ENCODE data around the gene SLC35B2. TPM values are rescaled to one million over a fixed set of nuclear protein-coding genes. Genes with fewer than 3 reads are reported as not detected.

Gene SLC35B2
- total RNA-seq, 1 donor = 94.1 TPM

GRCh38 chr6:44246663-44247337, 10.5 kb downstream of the SLC35B2 start, which contains the start of gene HSP90AB1:
Gene HSP90AB1, plus strand, starts transcription at chr6:44247101. Its CDS starts 1,529 bp downstream, at chr6:44248630.
- Histone ChIP-seq H3K4me2 (ENCODE audit: insufficient read depth, low read length) (peak within 1 kb of the TSS; percentile 97), H4K20me1 (ENCODE audit: insufficient read depth, low read length) (peaks cover 45% of the 10 kb centered on the region), H2AFZ (ENCODE audit: low read length) (peak within 1 kb of the TSS; percentile 95), H3K27me3 (ENCODE audit: insufficient read depth, low read length) (no peaks in the 10 kb centered on the region), H3K4me1 (ENCODE audit: insufficient read depth, low read length) (peaks cover 26% of the 10 kb centered on the region), H3K4me3 (ENCODE audit: insufficient read depth, low read length) (peak within 1 kb of the TSS; percentile 99), H3K27ac (ENCODE audit: low read depth, low read length) (peak within 1 kb of the TSS; percentile 95), H3K79me2 (ENCODE audit: insufficient read depth, low read length) (peaks cover 48% of the 10 kb centered on the region), H3K9me3 (ENCODE audit: low read depth, low read length) (no peaks in the 10 kb centered on the region), H3K36me3 (ENCODE audit: insufficient read depth, low read length) (peaks cover 33% of the 10 kb centered on the region)
- no peak for TF ChIP-seq CTCF (IDR thresholded peaks at IDR 0.05; ENCODE audit: extremely low read depth, low read depth, low read length)
- DNase-seq (ENCODE audit: insufficient read length, low spot score, missing footprints) = peak; percentile 97

DNA sequence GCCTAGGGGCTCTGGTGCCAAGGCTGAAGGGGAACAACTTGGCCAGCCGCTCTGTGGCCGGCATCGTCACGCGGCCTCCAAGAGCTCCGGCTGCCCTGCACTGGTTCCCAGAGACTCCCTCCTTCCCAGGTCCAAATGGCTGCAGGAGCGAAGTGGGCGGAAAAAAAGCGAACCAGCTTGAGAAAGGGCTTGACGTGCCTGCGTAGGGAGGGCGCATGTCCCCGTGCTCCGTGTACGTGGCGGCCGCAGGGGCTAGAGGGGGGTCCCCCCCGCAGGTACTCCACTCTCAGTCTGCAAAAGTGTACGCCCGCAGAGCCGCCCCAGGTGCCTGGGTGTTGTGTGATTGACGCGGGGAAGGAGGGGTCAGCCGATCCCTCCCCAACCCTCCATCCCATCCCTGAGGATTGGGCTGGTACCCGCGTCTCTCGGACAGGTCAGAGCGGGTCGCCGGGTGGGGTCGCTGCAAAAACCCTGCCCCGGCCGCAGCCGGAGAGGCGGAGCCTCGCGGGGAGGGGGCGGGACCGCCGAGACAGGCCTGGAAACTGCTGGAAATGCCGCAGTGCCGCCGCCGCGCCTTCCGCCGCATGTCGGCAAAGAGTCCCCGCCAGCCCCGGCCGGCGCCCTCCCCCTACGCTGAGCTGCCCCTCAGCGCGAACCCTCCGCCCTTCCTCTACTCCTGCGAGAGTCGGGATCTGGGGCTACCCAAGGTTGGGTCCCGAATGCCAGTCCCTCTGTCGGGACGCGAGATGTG, 11.2 kb downstream of the SLC35B2 start:
- no peak for TF ChIP-seq CTCF (IDR thresholded peaks at IDR 0.05; ENCODE audit: extremely low read depth, low read depth, low read length)
- H2AFZ ChIP-seq (ENCODE audit: low read length) = peak overlapping the region; percentile 95
- H3K79me2 ChIP-seq (ENCODE audit: insufficient read depth, low read length) = peaks cover 42% of the 10 kb centered on the region

GRCh38 chr6:44245391-44245911, 11.9 kb downstream of the SLC35B2 start:
- peak overlapping the region; percentile 95 for H2AFZ ChIP-seq (ENCODE audit: low read length)
- H3K4me1 ChIP-seq (ENCODE audit: insufficient read depth, low read length) = peaks cover 26% of the 10 kb centered on the region
- H3K27ac ChIP-seq (ENCODE audit: low read depth, low read length) = peak overlapping the region; percentile 95
- no peaks in the 10 kb centered on the region for H3K9me3 ChIP-seq (ENCODE audit: low read depth, low read length)
- H3K36me3 ChIP-seq (ENCODE audit: insufficient read depth, low read length) = peaks cover 20% of the 10 kb centered on the region
- H3K27me3 ChIP-seq (ENCODE audit: insufficient read depth, low read length) = no peaks in the 10 kb centered on the region
- H3K4me3 ChIP-seq (ENCODE audit: insufficient read depth, low read length) = peak overlapping the region; percentile 99
- peaks cover 36% of the 10 kb centered on the region for H3K79me2 ChIP-seq (ENCODE audit: insufficient read depth, low read length)
- H4K20me1 ChIP-seq (ENCODE audit: insufficient read depth, low read length) = peaks cover 34% of the 10 kb centered on the region
- TF ChIP-seq CTCF (IDR thresholded peaks at IDR 0.05; ENCODE audit: extremely low read depth, low read depth, low read length) = no peak
- DNase-seq (ENCODE audit: insufficient read length, low spot score, missing footprints) = no peak
- H3K4me2 ChIP-seq (ENCODE audit: insufficient read depth, low read length) = peak overlapping the region; percentile 97

More for the DNA sequence above, 11.2 kb downstream of the SLC35B2 start:
- H3K9me3 ChIP-seq (ENCODE audit: low read depth, low read length) = no peaks in the 10 kb centered on the region
- peaks cover 26% of the 10 kb centered on the region for H3K36me3 ChIP-seq (ENCODE audit: insufficient read depth, low read length)
- H3K27ac ChIP-seq (ENCODE audit: low read depth, low read length) = peak overlapping the region; percentile 95
- H3K4me2 ChIP-seq (ENCODE audit: insufficient read depth, low read length) = peak overlapping the region; percentile 97
- peak; percentile 97 for DNase-seq (ENCODE audit: insufficient read length, low spot score, missing footprints)
- no peaks in the 10 kb centered on the region for H3K27me3 ChIP-seq (ENCODE audit: insufficient read depth, low read length)
- peak overlapping the region; percentile 99 for H3K4me3 ChIP-seq (ENCODE audit: insufficient read depth, low read length)
- peaks cover 26% of the 10 kb centered on the region for H3K4me1 ChIP-seq (ENCODE audit: insufficient read depth, low read length)
- peaks cover 39% of the 10 kb centered on the region for H4K20me1 ChIP-seq (ENCODE audit: insufficient read depth, low read length)

GRCh38 chr6:44243345-44243744, 14.0 kb downstream of the SLC35B2 start:
- no peak overlapping the region for H3K27ac ChIP-seq (ENCODE audit: low read depth, low read length)
- peaks cover 11% of the 10 kb centered on the region for H3K4me1 ChIP-seq (ENCODE audit: insufficient read depth, low read length)
- peak; percentile 13 for DNase-seq (ENCODE audit: insufficient read length, low spot score, missing footprints)
- peaks cover 15% of the 10 kb centered on the region for H3K79me2 ChIP-seq (ENCODE audit: insufficient read depth, low read length)
- no peak overlapping the region for H3K4me3 ChIP-seq (ENCODE audit: insufficient read depth, low read length)
- H3K27me3 ChIP-seq (ENCODE audit: insufficient read depth, low read length) = no peaks in the 10 kb centered on the region
- H4K20me1 ChIP-seq (ENCODE audit: insufficient read depth, low read length) = peaks cover 13% of the 10 kb centered on the region
- no peaks in the 10 kb centered on the region for H3K9me3 ChIP-seq (ENCODE audit: low read depth, low read length)
- H2AFZ ChIP-seq (ENCODE audit: low read length) = no peak overlapping the region
- no peak for TF ChIP-seq CTCF (IDR thresholded peaks at IDR 0.05; ENCODE audit: extremely low read depth, low read depth, low read length)
- H3K4me2 ChIP-seq (ENCODE audit: insufficient read depth, low read length) = no peak overlapping the region
- H3K36me3 ChIP-seq (ENCODE audit: insufficient read depth, low read length) = no peaks in the 10 kb centered on the region

Measured in osteoblast (primary cell).